SK-N-SH treated with all-trans-retinoic acid at 6 μM for 48 hours (cell line): Measurements from ENCODE around the gene MYL6B.

ENCODE experiments used
- ATAC-seq: fragments of 200-7000 bp; cut with Tn5 transposase; 3 replicates; pipeline ENCODE4 v1.9.1; 2020; ENCODE audit warnings: mild to moderate bottlenecking, moderate library complexity
- ARNTL ChIP-seq: fragments of 450-650 bp; formaldehyde crosslinking; IDR thresholded peaks from 2 replicates; pipeline ENCODE4 v1.5.0; 2020; ENCODE audit warnings: low read depth, mild to moderate bottlenecking, moderate library complexity, borderline replicate concordance
- CSDC2 ChIP-seq: fragments of 250-450 bp; sonication (Bioruptor Pico); IDR thresholded peaks from 2 replicates; pipeline ENCODE4 v1.5.0; 2020; ENCODE audit warnings: mild to moderate bottlenecking, moderate library complexity
- CSRNP3 ChIP-seq: fragments of 250-450 bp; sonication (Bioruptor Pico); IDR thresholded peaks from 2 replicates; pipeline ENCODE4 v1.5.1; 2021; ENCODE audit warnings: mild to moderate bottlenecking, moderate library complexity
- ESRRG ChIP-seq: fragments of 250-450 bp; sonication (Bioruptor Pico); IDR thresholded peaks from 2 replicates; pipeline ENCODE4 v1.6.1; 2021; ENCODE audit warnings: mild to moderate bottlenecking
- GLIS3 ChIP-seq: fragments of 250-450 bp; sonication (Bioruptor Pico); IDR thresholded peaks from 2 replicates; pipeline ENCODE4 v1.5.0; 2020; ENCODE audit warnings: mild to moderate bottlenecking, moderate library complexity
- ISL1 ChIP-seq: fragments of 250-450 bp; sonication (Bioruptor Pico); IDR thresholded peaks from 2 replicates; pipeline ENCODE4 v2.1.2; 2022; ENCODE audit warnings: mild to moderate bottlenecking, moderate library complexity
- POU6F1 ChIP-seq: fragments of 250-450 bp; sonication (Bioruptor Pico); IDR thresholded peaks from 2 replicates; pipeline ENCODE4 v1.8.0; 2021; ENCODE audit warnings: low read depth, mild to moderate bottlenecking, moderate library complexity, borderline replicate concordance
- RARB ChIP-seq: fragments of 250-450 bp; sonication (Bioruptor Pico); IDR thresholded peaks from 2 replicates; pipeline ENCODE4 v1.8.0; 2021; ENCODE audit warnings: mild to moderate bottlenecking, moderate library complexity
- SNAI2 ChIP-seq: fragments of 250-450 bp; sonication (Bioruptor Pico); IDR thresholded peaks from 2 replicates; pipeline ENCODE4 v1.5.0; 2020; ENCODE audit warnings: mild to moderate bottlenecking, moderate library complexity
- TCF4 ChIP-seq: fragments of 250-450 bp; sonication (Bioruptor Pico); IDR thresholded peaks from 2 replicates; pipeline ENCODE4 v1.8.0; 2021; ENCODE audit warnings: mild to moderate bottlenecking, moderate library complexity, borderline replicate concordance
- TOX ChIP-seq: fragments of 250-450 bp; sonication (Bioruptor Pico); IDR thresholded peaks from 2 replicates; pipeline ENCODE4 v1.8.0; 2021; ENCODE audit warnings: mild to moderate bottlenecking, moderate library complexity, borderline replicate concordance
- TSHZ2 ChIP-seq: fragments of 250-450 bp; sonication (Bioruptor Pico); IDR thresholded peaks from 2 replicates; pipeline ENCODE4 v1.5.0; 2020; ENCODE audit warnings: mild to moderate bottlenecking, moderate library complexity
- ZC3H10 ChIP-seq: fragments of 250-450 bp; sonication (Bioruptor Pico); IDR thresholded peaks from 2 replicates; pipeline ENCODE4 v1.5.1; 2021; ENCODE audit warnings: mild to moderate bottlenecking, moderate library complexity
- ZFP3 ChIP-seq: fragments of 250-450 bp; sonication (Bioruptor Pico); IDR thresholded peaks from 2 replicates; pipeline ENCODE4 v1.5.0; 2020; ENCODE audit warnings: mild to moderate bottlenecking, moderate library complexity
- ZFP30 ChIP-seq: fragments of 450-650 bp; formaldehyde crosslinking; IDR thresholded peaks from 2 replicates; pipeline ENCODE4 v1.5.0; 2022; ENCODE audit warnings: mild to moderate bottlenecking, moderate library complexity
- ZNF70 ChIP-seq: fragments of 450-650 bp; formaldehyde crosslinking; IDR thresholded peaks from 2 replicates; pipeline ENCODE4 v1.5.0; 2020; ENCODE audit warnings: mild to moderate bottlenecking, moderate library complexity
- TF ChIP-seq, protein P1 (sequence below): fragments of 250-450 bp; sonication (Bioruptor Pico); IDR thresholded peaks from 2 replicates; pipeline ENCODE4 v1.5.1; 2020; ENCODE audit warnings: low read depth, mild to moderate bottlenecking, moderate library complexity
- TF ChIP-seq, protein P2 (sequence below): fragments of 250-450 bp; sonication (Bioruptor Pico); IDR thresholded peaks from 2 replicates; pipeline ENCODE4 v1.8.0; 2020; ENCODE audit warnings: mild to moderate bottlenecking, moderate library complexity, borderline replicate concordance

MYL6B gene

DNA sequence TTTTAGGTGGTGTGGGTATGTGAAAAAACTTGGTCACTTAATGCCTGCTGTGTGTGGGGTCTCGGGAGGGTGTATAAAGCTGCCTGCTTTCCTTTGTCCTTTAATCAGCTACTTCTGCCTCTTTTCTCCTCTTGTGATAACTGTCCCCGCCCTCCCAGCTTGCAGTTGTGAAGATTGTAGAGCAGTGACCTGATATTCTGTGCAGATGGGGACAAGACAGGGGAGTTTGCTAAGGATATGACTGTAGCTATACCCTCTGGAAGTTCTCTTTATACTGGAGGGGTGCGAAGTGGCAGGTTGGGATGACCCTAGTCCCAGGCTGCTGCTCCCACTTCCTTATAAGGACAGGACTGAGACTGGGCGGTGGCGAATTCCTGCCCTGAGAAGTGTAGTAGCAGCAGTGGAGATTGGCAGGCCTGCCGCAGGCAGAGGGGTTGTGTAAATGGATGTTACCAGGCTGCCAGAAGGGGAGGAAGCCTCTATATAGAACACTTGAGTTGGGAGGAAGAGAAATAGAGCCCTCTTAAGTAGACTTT lies 6.6 kb downstream of the MYL6B start:
- peak; percentile 57 for ATAC-seq
- no peak for TF ChIP-seq CSDC2 (CRISPR knock-in tag)
- TF ChIP-seq, protein P1, sequence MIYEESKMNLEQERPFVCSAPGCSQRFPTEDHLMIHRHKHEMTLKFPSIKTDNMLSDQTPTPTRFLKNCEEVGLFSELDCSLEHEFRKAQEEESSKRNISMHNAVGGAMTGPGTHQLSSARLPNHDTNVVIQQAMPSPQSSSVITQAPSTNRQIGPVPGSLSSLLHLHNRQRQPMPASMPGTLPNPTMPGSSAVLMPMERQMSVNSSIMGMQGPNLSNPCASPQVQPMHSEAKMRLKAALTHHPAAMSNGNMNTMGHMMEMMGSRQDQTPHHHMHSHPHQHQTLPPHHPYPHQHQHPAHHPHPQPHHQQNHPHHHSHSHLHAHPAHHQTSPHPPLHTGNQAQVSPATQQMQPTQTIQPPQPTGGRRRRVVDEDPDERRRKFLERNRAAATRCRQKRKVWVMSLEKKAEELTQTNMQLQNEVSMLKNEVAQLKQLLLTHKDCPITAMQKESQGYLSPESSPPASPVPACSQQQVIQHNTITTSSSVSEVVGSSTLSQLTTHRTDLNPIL (CRISPR knock-in tag), result no peak
- TF ChIP-seq ZFP30 (CRISPR knock-in tag), result no peak
- TF ChIP-seq RARB (CRISPR knock-in tag), result no peak
- TF ChIP-seq GLIS3 (CRISPR knock-in tag), result no peak
- no peak for TF ChIP-seq TSHZ2
- no peak for TF ChIP-seq ZC3H10
- no peak for TF ChIP-seq ZNF70 (CRISPR knock-in tag)
- no peak for TF ChIP-seq TOX
- TF ChIP-seq CSRNP3, result no peak
- TF ChIP-seq, protein P2, sequence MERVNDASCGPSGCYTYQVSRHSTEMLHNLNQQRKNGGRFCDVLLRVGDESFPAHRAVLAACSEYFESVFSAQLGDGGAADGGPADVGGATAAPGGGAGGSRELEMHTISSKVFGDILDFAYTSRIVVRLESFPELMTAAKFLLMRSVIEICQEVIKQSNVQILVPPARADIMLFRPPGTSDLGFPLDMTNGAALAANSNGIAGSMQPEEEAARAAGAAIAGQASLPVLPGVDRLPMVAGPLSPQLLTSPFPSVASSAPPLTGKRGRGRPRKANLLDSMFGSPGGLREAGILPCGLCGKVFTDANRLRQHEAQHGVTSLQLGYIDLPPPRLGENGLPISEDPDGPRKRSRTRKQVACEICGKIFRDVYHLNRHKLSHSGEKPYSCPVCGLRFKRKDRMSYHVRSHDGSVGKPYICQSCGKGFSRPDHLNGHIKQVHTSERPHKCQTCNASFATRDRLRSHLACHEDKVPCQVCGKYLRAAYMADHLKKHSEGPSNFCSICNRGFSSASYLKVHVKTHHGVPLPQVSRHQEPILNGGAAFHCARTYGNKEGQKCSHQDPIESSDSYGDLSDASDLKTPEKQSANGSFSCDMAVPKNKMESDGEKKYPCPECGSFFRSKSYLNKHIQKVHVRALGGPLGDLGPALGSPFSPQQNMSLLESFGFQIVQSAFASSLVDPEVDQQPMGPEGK (CRISPR knock-in tag), result no peak
- TF ChIP-seq ARNTL (CRISPR knock-in tag), result no peak
- TF ChIP-seq ESRRG (CRISPR knock-in tag), result no peak
- no peak for TF ChIP-seq SNAI2 (CRISPR knock-in tag)
- no peak for TF ChIP-seq ZFP3 (CRISPR knock-in tag)
- no peak for TF ChIP-seq POU6F1
- TF ChIP-seq ISL1 (CRISPR knock-in tag), result no peak

- TF ChIP-seq TSHZ2, result no peak
- TF ChIP-seq POU6F1, result no peak
- no peak for TF ChIP-seq SNAI2 (CRISPR knock-in tag)
- TF ChIP-seq GLIS3 (CRISPR knock-in tag), result no peak
- TF ChIP-seq ZC3H10, result no peak
- TF ChIP-seq TCF4 (CRISPR knock-in tag), result no peak
- no peak for TF ChIP-seq ISL1 (CRISPR knock-in tag)
- ATAC-seq, result no peak
Measured at GRCh38 chr12:56159482-56160192, 7.2 kb downstream of the MYL6B start.
